ENCODE measurements around the gene YWHAB. TPM values are rescaled to one million over a fixed set of nuclear protein-coding genes. Genes with fewer than 3 reads are reported as not detected.

Gene YWHAB
- total and polyA plus RNA-seq, 10 of the 15 experiments (the other 5 are each of a cell fraction or from before 2014, with no cell fraction given), result 63.5 to 323 (median 144) TPM

GRCh38 chr20:44931911-44932310, 46.4 kb downstream of the YWHAB start:
- RAD21 ChIA-PET (ENCODE audit: unreplicated experiment), result no interaction called here
- SMC1A ChIA-PET (ENCODE audit: uncharacterized antibody, unreplicated experiment), result no interaction called here
- FAIRE-seq (no peak), DNase-seq (ENCODE audit: low read depth, low spot score) (no peak), ATAC-seq (no peak)
- peaks cover 0 to 6% of the 10 kb centered on the region in 2 experiments; a peak in 2 of 4 replicates for H3K36me3 ChIP-seq (ENCODE audit: control insufficient read depth in 2 of 2, insufficient read depth in 2 of 2, low read length in 1 of 2)
- H3K4me1 ChIP-seq (ENCODE audit: control insufficient read depth, insufficient read depth, low read length), result no peaks in the 10 kb centered on the region
- WGBS (ENCODE audit: insufficient coverage, insufficient replicate concordance, low lambda C conversion rate, missing lambda C conversion rate), result 36% methylated on average over 3 of the region's 3 CpGs
- no peak for TF ChIP-seq ZSCAN29 (IDR thresholded peaks at IDR 0.05)
- TF ChIP-seq PAX8 (IDR thresholded peaks at IDR 0.05), result no peak
- TF ChIP-seq HDGF (IDR thresholded peaks at IDR 0.05), result no peak
- TF ChIP-seq, protein P1, sequence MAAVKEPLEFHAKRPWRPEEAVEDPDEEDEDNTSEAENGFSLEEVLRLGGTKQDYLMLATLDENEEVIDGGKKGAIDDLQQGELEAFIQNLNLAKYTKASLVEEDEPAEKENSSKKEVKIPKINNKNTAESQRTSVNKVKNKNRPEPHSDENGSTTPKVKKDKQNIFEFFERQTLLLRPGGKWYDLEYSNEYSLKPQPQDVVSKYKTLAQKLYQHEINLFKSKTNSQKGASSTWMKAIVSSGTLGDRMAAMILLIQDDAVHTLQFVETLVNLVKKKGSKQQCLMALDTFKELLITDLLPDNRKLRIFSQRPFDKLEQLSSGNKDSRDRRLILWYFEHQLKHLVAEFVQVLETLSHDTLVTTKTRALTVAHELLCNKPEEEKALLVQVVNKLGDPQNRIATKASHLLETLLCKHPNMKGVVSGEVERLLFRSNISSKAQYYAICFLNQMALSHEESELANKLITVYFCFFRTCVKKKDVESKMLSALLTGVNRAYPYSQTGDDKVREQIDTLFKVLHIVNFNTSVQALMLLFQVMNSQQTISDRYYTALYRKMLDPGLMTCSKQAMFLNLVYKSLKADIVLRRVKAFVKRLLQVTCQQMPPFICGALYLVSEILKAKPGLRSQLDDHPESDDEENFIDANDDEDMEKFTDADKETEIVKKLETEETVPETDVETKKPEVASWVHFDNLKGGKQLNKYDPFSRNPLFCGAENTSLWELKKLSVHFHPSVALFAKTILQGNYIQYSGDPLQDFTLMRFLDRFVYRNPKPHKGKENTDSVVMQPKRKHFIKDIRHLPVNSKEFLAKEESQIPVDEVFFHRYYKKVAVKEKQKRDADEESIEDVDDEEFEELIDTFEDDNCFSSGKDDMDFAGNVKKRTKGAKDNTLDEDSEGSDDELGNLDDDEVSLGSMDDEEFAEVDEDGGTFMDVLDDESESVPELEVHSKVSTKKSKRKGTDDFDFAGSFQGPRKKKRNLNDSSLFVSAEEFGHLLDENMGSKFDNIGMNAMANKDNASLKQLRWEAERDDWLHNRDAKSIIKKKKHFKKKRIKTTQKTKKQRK (IDR thresholded peaks at IDR 0.05; ENCODE audit: low read depth, low read length), result no peak
- no peak for TF ChIP-seq KAT2A (conservative IDR thresholded peaks at IDR 0.05; ENCODE audit: control insufficient read depth, low read depth, low read length)
- TF ChIP-seq FOXK2 (IDR thresholded peaks at IDR 0.05), result no peak
- no peak for TF ChIP-seq FOS (IDR thresholded peaks at IDR 0.05; ENCODE audit: borderline replicate concordance, extremely low read depth, insufficient read length)
- no peak for TF ChIP-seq ZNF207 (IDR thresholded peaks at IDR 0.05; ENCODE audit: borderline replicate concordance)
- no peak for TF ChIP-seq RAD51 (IDR thresholded peaks at IDR 0.05)
- no peak for TF ChIP-seq EGR1 (IDR thresholded peaks at IDR 0.05; ENCODE audit: borderline replicate concordance in 1 of 2, low read depth in 2 of 2, low read length in 2 of 2)
- TF ChIP-seq HCFC1 (IDR thresholded peaks at IDR 0.05; ENCODE audit: low read length), result no peak
- TF ChIP-seq IRF4 (IDR thresholded peaks at IDR 0.05; ENCODE audit: low read depth, low read length), result no peak
- no peak for TF ChIP-seq JUND (IDR thresholded peaks at IDR 0.05; ENCODE audit: low read depth, low read length)
- TF ChIP-seq, protein P2, sequence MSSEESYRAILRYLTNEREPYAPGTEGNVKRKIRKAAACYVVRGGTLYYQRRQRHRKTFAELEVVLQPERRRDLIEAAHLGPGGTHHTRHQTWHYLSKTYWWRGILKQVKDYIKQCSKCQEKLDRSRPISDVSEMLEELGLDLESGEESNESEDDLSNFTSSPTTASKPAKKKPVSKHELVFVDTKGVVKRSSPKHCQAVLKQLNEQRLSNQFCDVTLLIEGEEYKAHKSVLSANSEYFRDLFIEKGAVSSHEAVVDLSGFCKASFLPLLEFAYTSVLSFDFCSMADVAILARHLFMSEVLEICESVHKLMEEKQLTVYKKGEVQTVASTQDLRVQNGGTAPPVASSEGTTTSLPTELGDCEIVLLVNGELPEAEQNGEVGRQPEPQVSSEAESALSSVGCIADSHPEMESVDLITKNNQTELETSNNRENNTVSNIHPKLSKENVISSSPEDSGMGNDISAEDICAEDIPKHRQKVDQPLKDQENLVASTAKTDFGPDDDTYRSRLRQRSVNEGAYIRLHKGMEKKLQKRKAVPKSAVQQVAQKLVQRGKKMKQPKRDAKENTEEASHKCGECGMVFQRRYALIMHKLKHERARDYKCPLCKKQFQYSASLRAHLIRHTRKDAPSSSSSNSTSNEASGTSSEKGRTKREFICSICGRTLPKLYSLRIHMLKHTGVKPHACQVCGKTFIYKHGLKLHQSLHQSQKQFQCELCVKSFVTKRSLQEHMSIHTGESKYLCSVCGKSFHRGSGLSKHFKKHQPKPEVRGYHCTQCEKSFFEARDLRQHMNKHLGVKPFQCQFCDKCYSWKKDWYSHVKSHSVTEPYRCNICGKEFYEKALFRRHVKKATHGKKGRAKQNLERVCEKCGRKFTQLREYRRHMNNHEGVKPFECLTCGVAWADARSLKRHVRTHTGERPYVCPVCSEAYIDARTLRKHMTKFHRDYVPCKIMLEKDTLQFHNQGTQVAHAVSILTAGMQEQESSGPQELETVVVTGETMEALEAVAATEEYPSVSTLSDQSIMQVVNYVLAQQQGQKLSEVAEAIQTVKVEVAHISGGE (CRISPR knock-in tag; IDR thresholded peaks at IDR 0.05), result no peak
- H3K27ac ChIP-seq (ENCODE audit: control insufficient read depth, insufficient read depth), result no peak overlapping the region
- no peak overlapping the region for H2AFZ ChIP-seq (ENCODE audit: control insufficient read depth, low read depth, low read length)
- no peaks in the 10 kb centered on the region for H4K20me1 ChIP-seq (ENCODE audit: control insufficient read depth, insufficient read depth)
- CTCF ChIA-PET, result no interaction called here
- H3K79me2 ChIP-seq (ENCODE audit: control insufficient read depth, insufficient read depth, low read length), result no peaks in the 10 kb centered on the region
- no peak overlapping the region for H3K4me2 ChIP-seq (ENCODE audit: control insufficient read depth, insufficient read depth)
- POLR2A ChIA-PET, result no interaction called here
- no peaks in the 10 kb centered on the region for H3K27me3 ChIP-seq (replicated peaks in 1 of 2; ENCODE audit: control insufficient read depth in 2 of 2, insufficient read depth in 2 of 2, low read length in 1 of 2)
- H3K9ac ChIP-seq (ENCODE audit: control insufficient read depth, insufficient read depth, low read length), result no peak overlapping the region
- intact Hi-C loops (cut with micrococcal nuclease; ENCODE audit: unreplicated experiment) (no loop called here), in situ Hi-C loops (cut with MboI) (no loop called here)
- no peaks in the 10 kb centered on the region for H3K9me3 ChIP-seq (replicated peaks; ENCODE audit: control insufficient read depth, insufficient read depth, low read length)
- no peak overlapping the region for H3K4me3 ChIP-seq
- BruUV-seq (replicated peaks), result TSS peak; percentile 81
